ENCODE results near the gene MCAT. TPM values are rescaled to one million over a fixed set of nuclear protein-coding genes. Genes with fewer than 3 reads are reported as not detected.
"Not testable (repeated sequence)": the region's sequence is repeated elsewhere in the genome, so short reads cannot be mapped to it uniquely, and the experiment has no call there.

MCAT gene
- total and polyA plus RNA-seq, 11 donors: 13.4 to 32.6 (median 15.7) TPM

GRCh38 chr22:43109921-43110443, 33.2 kb downstream of the MCAT start:
- TF ChIP-seq POLR2A (IDR thresholded peaks at IDR 0.05): no peak
- TF ChIP-seq CTCF (IDR thresholded peaks at IDR 0.05): no peak
- no peaks in the 10 kb centered on the region for H3K36me3 ChIP-seq
- DNase-seq (no peak), ATAC-seq (peak in 1 of 4 donors; percentile 5)
- H3K27ac ChIP-seq: no peak overlapping the region
- no peaks in the 10 kb centered on the region for H3K9me3 ChIP-seq
- peak overlapping the region in 10 of 12 donors; percentile 44 to 71 (median 58) for H3K4me3 ChIP-seq
- H3K27me3 ChIP-seq: peaks cover 0 to 40% (median 15%) of the 10 kb centered on the region in 9 donors
- WGBS, 4 donors: 4 to 18% (median 14%) methylated on average over 16 to 32 of the region's 32 CpGs
- peaks cover 0 to 20% (median 13%) of the 10 kb centered on the region in 12 donors for H3K4me1 ChIP-seq
- intact Hi-C loops (cut with DNase I): no loop called here

GRCh38 chr22:43109511-43109910, 33.7 kb downstream of the MCAT start:
- TF ChIP-seq POLR2A (IDR thresholded peaks at IDR 0.05) (no peak), CTCF (IDR thresholded peaks at IDR 0.05) (no peak)
- Histone ChIP-seq H3K4me1 (peaks cover 0 to 20% (median 13%) of the 10 kb centered on the region in 12 donors), H3K27me3 (peaks cover 0 to 40% (median 15%) of the 10 kb centered on the region in 9 donors), H3K27ac (no peak overlapping the region), H3K36me3 (no peaks in the 10 kb centered on the region), H3K9me3 (no peaks in the 10 kb centered on the region), H3K4me3 (no peak overlapping the region)
- intact Hi-C loops (cut with DNase I): no loop called here
- ATAC-seq (no peak), DNase-seq (no peak)
- WGBS, 4 donors: 64 to 73% (median 69%) methylated on average over 5 of the region's 5 CpGs

DNA sequence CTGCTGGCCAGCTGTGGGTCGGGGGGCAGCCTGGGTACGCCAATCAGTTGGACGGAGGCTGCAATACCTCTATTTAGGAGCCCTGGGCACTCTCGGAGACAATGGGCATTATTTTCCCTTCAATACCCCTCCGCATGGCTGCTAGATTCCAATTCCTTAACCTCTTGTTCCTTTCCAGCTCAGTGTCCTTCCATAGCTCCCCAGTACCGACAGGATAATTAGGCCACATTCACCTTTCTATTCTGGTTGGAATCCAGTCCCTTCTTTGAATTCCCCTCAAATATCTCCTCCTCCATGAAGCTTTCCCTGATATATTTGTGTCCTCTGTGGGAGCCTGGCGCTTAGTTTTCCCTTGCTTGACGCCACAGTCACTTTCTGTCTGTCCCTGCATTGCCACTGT, 36.9 kb downstream of the MCAT start:
- Histone ChIP-seq H3K4me1 (peaks cover 0 to 30% (median 14%) of the 10 kb centered on the region in 12 donors), H3K27me3 (peaks cover 0 to 18% (median 7%) of the 10 kb centered on the region in 9 donors), H3K9me3 (no peaks in the 10 kb centered on the region), H3K27ac (no peak overlapping the region), H3K4me3 (no peak overlapping the region), H3K36me3 (no peaks in the 10 kb centered on the region)
- ATAC-seq (no peak), DNase-seq (no peak)
- TF ChIP-seq POLR2A (IDR thresholded peaks at IDR 0.05): no peak
- no peak for TF ChIP-seq CTCF (IDR thresholded peaks at IDR 0.05)
- intact Hi-C loops (cut with DNase I): no loop called here
- WGBS, 4 donors: 90 to 94% (median 91%) methylated on average over 8 of the region's 8 CpGs

DNA sequence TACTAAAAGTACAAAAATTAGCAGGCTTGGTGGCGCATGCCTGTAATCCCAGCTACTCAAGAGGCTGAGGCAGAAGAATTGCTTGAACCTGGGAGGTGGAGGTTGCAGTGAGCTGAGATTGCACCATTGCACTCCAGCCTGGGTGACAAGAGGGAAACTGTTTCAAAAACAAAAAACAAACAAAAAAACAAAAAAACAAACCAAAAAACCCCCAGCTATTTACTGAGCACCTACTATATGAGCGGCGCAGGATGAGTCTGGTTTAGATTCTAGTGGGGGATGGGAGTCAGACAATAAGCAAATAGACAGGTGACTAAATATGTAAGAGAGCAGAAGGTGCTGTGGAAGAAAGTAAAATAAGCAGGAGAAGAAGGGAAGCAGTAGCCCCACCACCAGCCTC, 38.2 kb downstream of the MCAT start:
- WGBS, 4 donors: 95 to 99% (median 97%) methylated on average over 3 of the region's 3 CpGs

DNA sequence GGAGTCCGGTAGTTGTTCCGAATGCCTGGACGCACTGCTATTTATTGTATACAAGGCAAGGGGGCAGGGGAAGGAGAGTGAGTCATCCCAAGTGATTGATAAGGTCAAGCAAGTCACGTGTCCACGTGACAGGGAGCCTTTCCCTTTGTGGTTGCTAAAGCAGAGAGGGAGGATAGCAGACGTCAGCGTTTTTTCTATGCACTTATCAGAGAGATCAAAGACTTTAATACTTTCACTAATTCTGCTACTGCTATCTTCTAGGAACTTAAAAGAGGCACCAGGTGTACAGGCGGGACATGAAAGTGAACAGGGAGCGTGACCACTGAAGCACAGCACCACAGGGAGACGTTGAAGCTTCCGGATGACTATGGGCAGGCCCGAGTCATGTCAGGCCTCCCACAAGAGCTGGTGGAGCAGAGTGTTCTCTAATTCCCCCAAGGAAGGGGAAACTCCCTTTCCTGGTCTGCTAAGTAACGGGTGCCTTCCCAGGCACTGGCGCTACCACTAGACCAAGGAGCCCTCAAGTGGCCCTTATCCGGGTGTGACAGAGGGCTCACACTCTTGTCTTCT, 39.1 kb downstream of the MCAT start:
- H3K27me3 ChIP-seq; H3K9me3 ChIP-seq; intact Hi-C loops (cut with DNase I); H3K36me3 ChIP-seq; H3K4me3 ChIP-seq; ATAC-seq: not testable (repeated sequence)
- Histone ChIP-seq H3K4me1 (peaks cover 0 to 25% (median 4%) of the 10 kb centered on the region in 12 donors), H3K27ac (peak overlapping the region in 2 of 12 donors; percentile 22 to 42)
- DNase-seq: peak in 1 of 5 donors; percentile 55
- 45 to 56% (median 50%) methylated on average over 15 of the region's 15 CpGs for WGBS, 4 donors

More for the DNA sequence above, 38.2 kb downstream of the MCAT start:
- DNase-seq; H3K9me3 ChIP-seq; H3K27me3 ChIP-seq; intact Hi-C loops (cut with DNase I); ATAC-seq; H3K36me3 ChIP-seq; H3K4me3 ChIP-seq; H3K27ac ChIP-seq: not testable (repeated sequence)
- peaks cover 0 to 23% (median 4%) of the 10 kb centered on the region in 12 donors for H3K4me1 ChIP-seq
